Stomach (tissue), 4 donors: ENCODE measurements around the gene PALM.

Experiments
- POLR2A ChIP-seq, 4 donors: fragments of 450-650 bp; IDR thresholded peaks; one replicate each; pipeline ENCODE4 v1.6.1; 2016; ENCODE audit warnings: antibody characterized with exemption in 4 of 4, control low read depth in 2 of 4, mild to moderate bottlenecking in 1 of 4, moderate library complexity in 1 of 4
- TF ChIP-seq, protein P1 (sequence below), 7 experiments: fragments of 450-650 bp in 4 of 7; fragments of 200-600 bp in 3 of 7; sonication (generic) in 3 of 7; IDR thresholded peaks; one replicate each; pipeline ENCODE4 v1.5.1; 2016 to 2019; ENCODE audit warnings: antibody characterized with exemption in 7 of 7, control low read depth in 2 of 7, mild to moderate bottlenecking in 1 of 7

DNA sequence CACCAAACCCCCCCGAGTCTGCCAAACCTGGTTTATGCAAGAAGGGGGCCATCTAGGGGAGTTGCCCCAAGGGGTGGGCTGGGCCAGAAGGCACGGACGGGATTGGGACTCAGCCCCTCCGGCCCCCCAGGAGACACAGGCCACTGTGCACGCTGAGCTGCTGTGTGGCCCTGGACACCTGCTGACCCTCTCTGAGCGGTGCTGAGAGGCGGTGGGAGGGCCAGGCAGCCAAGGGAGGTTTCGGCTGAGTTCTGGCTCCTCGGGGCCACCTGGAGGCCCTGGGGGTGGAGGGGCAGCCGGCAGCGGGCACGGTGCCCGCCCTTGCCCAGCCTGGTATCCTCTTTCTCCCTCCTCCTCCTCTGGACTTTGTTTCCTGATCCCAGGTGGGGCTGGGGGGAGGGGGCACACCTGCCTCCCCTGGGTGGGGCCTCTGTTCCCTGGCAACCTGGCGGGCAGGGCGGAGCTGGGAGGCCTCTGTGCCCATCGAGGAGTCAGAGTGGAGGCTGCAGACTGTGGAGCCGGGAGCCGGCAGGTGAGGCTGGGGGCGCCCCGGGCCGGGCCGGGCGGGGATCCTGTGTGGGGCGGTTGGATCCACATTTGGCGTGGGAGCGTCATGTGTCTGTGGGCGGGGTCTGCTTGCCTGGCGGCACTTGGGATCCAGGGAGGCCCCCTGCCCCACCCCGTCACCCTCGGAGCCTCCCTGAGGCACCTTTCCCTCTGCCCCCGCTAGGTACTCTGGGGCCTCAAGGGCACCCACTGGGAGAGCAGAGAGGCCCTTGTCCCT is 42.1 kb downstream of the PALM start, which contains the start of gene MISP:
- TF ChIP-seq, protein P1, sequence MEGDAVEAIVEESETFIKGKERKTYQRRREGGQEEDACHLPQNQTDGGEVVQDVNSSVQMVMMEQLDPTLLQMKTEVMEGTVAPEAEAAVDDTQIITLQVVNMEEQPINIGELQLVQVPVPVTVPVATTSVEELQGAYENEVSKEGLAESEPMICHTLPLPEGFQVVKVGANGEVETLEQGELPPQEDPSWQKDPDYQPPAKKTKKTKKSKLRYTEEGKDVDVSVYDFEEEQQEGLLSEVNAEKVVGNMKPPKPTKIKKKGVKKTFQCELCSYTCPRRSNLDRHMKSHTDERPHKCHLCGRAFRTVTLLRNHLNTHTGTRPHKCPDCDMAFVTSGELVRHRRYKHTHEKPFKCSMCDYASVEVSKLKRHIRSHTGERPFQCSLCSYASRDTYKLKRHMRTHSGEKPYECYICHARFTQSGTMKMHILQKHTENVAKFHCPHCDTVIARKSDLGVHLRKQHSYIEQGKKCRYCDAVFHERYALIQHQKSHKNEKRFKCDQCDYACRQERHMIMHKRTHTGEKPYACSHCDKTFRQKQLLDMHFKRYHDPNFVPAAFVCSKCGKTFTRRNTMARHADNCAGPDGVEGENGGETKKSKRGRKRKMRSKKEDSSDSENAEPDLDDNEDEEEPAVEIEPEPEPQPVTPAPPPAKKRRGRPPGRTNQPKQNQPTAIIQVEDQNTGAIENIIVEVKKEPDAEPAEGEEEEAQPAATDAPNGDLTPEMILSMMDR (IDR thresholded peaks at IDR 0.05), result no peak
- no peak for TF ChIP-seq POLR2A (IDR thresholded peaks at IDR 0.05)
